Activated CD4-positive, alpha-beta T cell treated with anti-CD3 and anti-CD28 coated beads, Interleukin-2, amount 50 U/mL, for 4 hours (primary cell): ENCODE data around the gene CDKN2A.
"Not testable (repeated sequence)": the region's sequence is repeated elsewhere in the genome, so short reads cannot be mapped to it uniquely, and the experiment has no call there.

ENCODE experiments used
- DNase-seq, 2 experiments: peaks; one replicate each; pipeline ENCODE4 v3.0.0-alpha.2; 2020

The CDKN2A gene

DNA sequence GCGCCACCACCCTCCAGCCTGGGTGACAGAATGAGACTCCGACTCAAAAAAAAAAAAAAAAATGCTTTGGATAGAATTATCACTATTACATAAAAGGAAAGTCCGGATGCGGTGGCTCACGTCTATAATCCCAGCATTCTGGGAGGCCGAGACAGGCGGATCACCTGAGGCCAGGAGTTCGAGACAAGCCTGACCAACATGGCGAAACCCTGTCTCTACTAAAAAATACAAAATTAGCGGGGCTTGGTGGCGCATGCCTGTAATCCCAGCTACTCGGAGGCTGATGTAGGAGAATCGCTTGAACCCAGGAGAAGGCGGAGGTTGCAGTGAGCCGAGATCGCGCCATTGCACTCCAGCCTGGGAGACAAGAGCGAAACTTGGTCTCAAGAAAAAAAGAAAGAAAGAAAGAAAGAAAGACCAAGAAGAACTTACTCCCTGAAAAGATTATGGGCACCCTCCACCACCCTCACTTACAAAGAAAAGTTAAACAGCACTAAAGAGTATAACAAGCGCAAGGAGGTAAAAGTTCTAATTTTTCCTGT, 17.8 kb downstream of the CDKN2A start:
- DNase-seq, result no peak

DNA sequence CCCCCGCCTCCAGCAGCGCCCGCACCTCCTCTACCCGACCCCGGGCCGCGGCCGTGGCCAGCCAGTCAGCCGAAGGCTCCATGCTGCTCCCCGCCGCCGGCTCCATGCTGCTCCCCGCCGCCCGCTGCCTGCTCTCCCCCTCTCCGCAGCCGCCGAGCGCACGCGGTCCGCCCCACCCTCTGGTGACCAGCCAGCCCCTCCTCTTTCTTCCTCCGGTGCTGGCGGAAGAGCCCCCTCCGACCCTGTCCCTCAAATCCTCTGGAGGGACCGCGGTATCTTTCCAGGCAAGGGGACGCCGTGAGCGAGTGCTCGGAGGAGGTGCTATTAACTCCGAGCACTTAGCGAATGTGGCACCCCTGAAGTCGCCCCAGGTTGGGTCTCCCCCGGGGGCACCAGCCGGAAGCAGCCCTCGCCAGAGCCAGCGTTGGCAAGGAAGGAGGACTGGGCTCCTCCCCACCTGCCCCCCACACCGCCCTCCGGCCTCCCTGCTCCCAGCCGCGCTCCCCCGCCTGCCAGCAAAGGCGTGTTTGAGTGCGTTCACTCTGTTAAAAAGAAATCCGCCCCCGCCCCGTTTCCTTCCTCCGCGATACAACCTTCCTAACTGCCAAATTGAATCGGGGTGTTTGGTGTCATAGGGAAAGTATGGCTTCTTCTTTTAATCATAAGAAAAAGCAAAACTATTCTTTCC, 19.3 kb downstream of the CDKN2A start:
- DNase-seq, result peak; percentile 59 to 61

DNA sequence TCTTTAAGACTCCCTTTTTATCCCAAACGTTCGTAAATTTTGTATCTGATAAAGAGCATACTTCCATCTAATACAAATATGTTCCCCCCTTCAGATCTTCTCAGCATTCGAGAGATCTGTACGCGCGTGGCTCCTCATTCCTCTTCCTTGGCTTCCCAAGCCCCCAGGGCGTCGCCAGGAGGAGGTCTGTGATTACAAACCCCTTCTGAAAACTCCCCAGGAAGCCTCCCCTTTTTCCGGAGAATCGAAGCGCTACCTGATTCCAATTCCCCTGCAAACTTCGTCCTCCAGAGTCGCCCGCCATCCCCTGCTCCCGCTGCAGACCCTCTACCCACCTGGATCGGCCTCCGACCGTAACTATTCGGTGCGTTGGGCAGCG, 19.9 kb downstream of the CDKN2A start:
- no peak for DNase-seq

DNA sequence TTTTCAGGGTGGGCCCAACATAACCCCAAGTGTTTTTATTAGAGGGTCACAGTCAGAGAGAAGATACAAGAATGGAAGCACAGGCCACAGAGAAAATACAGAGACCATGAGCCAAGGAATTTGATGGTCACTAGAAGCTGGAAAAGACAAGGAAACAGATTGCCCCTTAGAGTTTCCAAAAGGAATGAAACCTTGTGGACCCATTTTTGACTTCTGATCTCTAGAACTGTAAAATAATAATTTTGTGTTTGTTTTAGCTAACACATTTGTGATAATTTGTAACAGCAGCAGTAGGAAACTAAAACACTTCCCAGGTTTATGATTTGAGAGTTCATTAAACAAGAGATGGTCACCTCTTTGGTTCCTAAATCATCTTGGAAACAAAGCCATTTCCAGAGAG, 21.8 kb downstream of the CDKN2A start:
- DNase-seq, result no peak

DNA sequence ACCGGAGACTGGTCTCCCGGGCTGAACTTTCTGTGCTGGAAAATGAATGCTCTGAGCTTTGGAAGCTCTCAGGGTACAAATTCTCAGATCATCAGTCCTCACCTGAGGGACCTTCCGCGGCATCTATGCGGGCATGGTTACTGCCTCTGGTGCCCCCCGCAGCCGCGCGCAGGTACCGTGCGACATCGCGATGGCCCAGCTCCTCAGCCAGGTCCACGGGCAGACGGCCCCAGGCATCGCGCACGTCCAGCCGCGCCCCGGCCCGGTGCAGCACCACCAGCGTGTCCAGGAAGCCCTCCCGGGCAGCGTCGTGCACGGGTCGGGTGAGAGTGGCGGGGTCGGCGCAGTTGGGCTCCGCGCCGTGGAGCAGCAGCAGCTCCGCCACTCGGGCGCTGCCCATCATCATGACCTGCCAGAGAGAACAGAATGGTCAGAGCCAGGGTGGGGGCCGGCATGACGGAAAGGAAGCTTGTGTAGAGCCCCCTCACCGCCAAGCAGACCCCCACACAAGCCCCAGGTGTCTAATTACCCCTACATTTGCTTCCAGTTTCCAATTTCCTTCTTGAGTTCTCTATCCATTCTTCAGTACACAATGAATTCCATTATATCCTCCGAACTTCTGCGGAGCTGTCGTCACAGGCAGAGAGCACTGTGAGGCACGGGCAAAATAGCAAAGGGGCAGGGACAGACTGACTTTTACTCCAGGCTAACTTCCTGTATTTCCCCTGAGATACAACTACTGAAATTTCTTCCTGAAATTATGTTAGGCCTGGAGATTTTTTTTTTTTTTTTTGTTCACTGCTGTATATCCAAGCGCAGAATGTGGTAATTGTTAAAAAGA, 23.2 kb downstream of the CDKN2A start:
- no peak for DNase-seq

DNA sequence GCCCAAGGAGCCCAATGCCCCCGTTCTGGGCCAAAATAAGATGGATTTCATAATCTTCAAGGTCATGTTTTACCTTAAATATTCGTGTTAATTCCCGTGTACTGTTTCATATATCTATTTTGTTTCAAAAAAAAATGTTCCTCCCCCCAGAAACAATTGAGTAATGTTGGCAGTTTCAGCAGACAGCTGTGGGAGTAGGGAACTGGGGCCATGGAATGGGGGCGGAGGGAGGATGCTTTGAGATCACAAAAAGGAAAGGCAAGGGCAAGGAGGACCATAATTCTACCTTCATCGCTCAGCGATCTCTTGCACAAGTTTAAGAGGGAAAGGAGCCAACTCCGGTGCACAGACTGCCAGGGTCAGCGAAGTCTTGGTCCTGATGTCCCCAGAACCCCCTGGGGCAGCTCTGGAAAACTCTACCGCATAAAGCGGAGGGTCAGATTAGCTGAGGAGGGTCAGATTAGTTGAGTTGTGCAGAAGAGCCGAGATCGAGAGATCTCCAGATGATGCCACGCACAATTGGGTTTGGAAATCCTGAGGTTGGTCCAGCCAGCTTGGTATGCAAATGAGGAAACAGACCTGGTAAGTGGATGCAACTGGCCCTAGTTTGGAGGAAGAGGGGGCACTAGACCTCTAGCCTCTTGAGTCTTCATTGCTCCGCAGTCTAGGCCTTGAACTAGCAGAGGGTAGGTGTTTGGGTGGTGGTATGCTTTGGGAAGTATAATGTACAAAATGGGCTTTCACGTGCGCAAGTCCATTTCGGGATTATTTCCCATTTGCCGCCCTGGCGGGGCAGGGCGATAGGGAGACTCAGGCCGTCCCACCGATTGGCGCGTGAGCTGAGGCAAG, 24.0 kb downstream of the CDKN2A start:
- DNase-seq, result no peak

DNA sequence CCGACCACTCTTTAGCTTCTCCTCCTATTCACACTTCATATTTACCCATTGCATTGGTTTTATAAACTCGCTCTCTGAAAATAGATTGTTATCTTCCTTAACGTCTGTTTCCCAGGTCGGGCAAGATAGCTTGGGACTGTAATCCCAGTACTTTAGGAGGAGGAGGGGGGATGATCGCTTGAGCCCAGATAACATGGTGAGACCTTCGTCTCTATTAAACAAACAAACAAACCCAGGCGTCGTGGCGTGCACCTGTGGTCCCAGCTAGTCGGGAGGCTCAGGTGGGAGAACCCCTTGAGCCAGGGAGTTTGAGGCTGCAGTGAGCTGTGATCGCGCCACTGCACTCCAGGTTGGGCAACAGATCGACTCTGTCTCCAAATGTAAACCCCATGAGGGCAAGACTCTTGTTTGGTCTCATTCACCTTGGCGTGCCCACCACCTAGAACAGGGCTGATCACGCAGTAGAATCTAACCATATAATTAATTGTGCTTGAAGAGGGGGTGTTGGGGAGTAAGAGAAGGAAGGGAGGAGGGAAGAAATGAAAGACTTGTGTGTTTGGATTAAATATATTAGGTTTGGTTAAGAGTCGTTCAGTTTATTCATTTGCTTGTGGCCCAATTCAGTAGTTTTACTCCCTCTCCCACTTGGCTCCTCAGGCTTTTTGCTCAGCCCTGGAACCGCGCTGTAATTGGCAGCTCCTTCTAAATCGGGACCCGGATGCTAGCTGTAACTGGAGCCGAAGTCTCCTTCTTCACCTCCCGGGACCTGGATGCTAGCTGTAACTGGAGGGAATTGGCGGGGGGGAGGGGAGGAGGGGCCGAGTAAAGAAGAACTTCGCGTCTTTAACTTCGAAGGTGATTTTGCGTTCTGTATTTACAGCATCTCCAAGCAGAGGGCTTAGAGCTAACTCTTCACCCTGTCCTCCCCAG, 24.9 kb downstream of the CDKN2A start:
- DNase-seq, result no peak

DNA sequence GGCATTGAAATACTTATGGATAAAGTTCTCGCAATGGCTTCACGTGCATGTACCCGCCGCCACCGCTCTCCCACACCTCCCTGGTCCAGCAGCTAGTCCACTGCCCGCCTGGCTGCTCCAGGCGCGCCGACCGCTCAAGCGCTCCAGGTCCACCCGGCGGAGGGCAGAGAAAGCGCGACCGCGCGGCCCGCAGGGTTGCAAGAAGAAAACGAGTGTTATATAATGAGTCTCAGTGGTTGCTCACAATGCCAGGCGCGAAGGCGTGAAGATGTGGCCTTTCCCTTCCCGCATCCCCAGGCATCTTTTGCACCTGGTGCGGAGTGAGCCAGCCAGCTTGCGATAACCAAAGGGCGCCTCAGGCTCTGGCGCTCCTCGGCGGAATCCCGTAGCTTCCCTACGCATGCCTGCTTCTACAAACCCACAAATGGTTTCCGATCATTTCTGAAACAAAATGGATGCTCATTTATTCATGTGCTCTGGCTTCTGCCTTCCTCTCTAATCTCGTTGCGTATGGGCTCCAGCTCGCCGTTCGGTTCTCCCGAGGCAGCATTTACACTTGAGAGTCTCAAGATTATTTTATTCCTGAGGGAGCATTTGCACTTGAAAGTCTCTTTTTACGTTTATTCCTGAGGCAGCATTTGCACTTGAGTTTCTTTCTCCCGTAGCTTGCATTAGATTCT, 25.7 kb downstream of the CDKN2A start:
- DNase-seq, result no peak

DNA sequence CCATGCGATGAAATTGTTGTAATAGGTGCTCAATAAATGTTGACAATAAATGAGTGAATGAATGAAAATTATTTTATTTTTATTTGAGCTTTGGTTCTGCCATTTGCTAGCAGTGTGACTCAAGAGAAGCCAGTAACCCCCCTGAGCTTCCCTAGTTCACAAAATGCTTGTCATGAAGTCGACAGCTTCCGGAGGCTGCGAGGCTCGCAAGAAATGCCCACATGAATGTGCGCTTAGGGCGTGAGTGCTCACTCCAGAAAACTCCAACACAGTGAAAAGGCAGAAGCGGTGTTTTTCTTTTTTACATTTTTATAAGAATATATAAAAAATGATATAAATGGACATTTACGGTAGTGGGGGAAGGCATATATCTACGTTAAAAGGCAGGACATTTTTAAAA, 26.5 kb downstream of the CDKN2A start:
- DNase-seq, result no peak

DNA sequence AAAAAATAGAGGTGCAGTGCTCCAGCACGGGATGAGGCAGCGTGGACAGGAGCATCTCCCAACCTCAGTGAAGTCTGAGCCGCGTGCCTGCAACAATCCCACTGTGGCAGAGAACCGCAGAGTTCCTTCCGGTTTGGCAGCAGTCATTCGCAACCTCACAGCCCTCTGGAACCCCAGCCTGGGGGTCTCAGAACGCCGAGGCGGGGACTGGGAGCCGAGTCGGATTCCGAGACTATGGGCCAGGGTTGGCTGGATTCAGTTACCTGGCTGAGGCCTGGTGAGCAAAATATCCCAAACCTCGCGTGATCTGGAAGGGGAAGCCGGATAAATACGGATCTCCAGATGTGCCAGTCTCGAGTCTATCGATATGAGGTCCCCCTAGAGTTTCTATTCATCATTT, 27.0 kb downstream of the CDKN2A start:
- no peak for DNase-seq

DNA sequence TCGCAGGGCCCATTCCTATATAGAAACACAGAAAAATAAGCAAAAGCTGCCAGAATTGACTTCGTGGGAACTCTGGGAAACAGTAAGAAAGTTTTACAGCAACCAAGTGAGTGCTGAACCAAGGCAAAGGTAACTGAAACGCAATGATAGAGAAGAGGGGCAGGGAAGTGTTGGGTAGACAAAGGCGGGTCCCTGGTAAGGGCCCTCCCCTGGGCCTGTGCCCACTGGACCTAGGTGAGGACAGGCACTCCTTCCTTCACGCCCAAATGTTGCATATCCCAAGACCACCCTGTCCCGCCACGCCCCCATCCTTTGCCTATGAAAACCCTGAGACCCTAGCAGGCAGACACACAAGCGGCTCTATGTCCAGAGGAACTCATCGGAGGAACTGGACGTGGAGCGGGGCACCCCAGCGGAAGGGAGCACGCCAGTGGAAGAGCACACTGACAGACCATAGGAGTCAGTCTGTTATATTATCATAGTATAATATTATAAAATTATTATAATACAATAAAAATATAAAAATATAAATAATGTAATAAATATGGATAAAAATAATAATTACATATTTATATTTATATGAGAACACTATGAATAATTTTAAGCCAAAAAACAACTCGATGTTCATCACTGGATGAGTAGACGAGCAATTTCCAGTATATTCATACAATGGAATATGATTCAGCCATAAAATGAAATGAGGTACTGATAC, 27.9 kb downstream of the CDKN2A start:
- DNase-seq, result no peak

DNA sequence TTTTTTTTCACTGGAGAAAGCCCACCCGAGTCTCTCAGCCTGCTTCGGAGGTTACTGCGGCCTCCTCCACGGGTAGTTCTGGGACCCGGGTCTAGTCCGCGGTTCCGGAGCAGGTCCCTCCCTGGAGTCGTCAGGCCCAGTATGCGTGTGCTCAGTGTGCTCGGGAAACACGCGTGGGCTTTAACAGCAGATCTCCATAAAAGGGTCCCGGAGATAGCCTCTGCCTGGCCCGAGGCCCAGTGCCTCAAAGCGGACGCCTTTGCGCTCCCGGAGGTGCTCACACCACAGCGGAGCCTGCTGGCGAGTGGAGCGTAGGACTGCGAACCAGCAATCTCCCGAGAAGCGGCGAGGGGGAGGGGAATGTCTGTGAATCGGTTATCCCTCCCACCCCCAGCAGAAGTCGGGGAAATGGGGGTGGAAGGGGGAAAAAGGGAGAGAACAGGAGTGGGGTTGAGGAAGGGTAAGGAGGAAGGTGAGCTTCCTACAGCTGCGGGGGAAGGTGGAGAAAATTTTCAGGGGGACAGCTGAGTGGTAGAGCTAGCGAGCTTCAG, 28.7 kb downstream of the CDKN2A start:
- DNase-seq, result peak in 1 of 2 experiments; percentile 24

DNA sequence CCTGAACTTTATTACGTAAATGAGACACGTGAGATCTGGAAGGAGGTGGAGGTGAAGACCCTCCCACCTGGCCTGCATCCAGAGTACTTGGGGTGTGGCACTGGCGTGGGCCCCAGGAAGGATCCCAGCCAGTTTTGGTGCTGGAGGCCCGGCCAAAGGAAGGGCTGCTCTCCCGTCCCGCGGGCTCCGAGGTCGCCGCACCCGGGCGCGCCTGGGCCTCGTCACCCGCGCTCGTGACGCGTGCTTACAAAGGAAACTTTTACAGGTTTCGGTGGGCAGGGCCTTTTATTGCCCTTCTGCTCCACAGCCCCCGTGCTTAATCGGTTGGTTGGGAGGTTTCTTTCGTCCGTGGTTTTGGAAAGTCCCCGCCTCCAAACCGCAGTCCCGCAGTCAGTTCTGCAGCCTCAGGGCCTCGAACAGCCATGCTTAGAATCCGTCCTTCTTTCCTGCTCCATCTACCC, 29.2 kb downstream of the CDKN2A start:
- peak; percentile 56 to 60 for DNase-seq

DNA sequence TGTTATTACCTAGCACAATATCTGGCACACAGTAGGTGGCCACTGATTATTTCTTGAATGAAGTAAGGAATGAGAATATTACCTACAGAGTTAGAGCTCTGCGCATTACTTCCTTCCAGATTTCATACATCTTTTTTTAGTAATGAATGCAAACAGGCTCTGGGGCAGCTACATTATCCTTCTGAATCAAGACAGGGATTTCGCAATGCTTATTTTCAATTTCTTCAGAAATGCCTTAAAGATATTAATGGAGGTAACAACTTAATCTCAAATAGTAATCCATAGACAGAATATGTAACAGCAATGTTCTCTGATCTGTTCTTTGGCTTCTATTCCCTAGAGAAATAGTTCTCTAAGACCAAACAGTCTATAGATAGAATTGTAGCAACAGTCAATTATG, 32.6 kb downstream of the CDKN2A start:
- no peak for DNase-seq

DNA sequence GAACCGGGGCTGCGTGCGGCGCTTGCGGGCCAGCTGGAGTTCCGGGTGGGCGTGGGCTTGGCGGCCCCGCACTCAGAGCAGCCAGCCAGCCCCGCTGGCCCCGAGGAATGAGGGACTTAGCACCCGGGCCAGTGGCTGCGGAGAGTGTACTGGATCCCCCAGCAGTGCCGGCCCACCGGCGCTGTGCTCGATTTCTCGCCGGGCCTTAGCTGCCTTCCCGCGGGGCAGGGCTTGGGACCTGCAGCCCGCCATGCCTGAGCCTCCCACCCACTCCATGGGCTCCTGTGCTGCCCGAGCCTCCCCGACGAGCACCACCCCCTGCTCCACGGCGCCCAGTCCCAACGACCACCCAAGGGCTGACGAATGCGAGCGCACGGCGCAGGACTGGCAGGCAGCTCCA, 34.9 kb downstream of the CDKN2A start:
- DNase-seq, result not testable (repeated sequence)

DNA sequence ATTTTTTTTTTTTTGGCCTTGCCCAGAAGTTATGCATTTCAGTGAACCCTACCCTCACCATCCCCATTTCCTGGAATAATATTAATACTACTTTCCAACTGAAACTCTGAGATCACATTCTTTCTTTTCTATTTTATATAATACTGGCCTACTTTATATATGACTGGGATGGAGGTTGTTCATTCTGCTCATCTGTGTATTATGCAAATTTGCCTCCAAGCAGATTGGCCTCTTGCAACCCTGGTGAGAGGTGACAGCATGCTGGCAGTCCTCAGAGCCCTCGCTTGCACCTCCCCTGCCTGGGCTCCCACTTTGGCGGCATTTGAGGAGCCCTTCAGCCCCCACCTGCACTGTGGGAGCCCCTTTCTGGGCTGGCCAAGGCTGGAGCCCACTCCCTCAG, 35.4 kb downstream of the CDKN2A start:
- DNase-seq, result no peak

DNA sequence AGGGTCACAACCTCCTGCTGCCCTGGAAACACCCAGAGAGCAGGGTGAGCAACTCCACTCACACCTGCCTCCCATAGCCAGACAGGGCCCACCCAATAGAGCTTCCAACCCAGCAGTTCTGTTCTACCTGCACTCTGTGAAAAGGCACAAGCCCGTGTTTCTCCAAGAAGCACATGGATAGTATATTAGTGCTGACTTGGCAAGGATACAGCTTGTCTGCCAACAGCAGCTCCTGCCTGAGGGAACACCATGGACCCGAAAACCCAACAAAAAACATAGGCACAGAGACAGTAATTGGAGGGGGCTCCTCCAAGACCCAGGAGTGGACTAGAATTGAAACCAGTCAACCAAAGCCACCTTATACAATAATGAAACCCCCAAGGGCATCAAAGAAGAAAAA, 48.6 kb downstream of the CDKN2A start:
- no peak for DNase-seq

DNA sequence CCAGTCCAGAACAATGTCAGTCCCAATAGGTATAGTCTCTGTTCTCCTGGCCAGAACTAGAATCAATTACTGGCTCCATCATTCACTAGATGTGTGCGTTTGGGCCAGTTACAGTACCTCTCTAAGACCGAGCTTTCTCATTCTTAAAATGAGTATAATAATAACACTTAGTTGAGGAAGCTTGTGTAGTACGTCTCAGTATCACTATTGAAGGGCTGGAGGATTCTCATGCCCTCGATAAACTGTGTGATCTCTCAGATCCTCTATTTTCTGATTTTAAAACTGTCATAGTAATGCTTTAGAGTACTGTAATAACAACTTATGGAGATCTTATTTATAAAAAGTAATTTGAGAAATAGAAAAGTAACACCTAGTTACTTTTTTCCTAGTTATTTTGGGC, 50.7 kb downstream of the CDKN2A start:
- DNase-seq, result no peak

DNA sequence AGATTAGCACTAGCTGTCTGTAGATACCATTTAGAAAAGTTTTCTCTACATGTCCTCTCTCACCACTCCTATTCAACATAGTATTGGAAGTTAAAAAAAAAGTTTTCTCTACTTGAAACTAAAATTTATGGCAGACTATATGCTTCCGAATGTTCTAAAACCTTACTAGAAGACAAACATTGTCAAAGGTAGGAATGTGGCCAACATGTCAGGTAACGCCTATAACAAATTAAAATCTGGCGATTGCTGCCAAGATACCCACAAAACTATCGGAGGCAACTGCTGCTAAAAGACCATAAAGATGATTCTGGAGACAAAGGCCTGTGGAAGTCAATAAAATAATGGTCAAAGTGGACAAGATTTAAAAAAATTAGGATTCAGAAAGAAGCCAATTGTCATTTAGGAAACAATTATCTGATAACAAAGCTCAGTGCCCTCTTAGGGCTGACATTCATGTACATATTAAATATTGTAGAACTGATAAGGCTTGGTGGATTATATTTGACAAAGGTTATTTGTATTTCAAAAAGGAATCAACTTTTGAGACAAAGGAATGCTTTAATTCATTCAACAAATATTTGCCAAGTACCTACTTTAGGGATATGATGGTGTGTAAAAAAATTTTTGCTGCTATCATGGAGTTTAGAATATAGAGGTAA, 52.7 kb downstream of the CDKN2A start:
- no peak for DNase-seq

DNA sequence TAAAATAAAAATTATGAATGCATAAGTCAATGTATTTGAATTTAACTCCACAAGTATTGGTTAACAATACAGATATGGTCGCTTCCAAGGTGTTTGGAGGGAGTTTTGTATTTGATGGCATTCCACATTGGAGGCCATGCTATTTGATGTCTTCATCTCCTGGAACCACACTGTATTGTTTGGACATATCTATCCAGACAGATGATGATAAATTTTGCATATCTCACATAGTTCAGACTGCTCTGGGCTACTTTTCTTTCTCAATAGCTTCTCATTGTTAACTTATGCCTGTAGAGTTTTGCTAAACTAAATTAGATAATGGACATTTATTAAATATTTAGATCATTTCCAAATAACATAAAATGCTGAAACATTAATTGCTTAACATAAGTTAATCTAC, 58.0 kb downstream of the CDKN2A start:
- DNase-seq, result no peak
